ENCODE data around the gene PSMG1. TPM values are rescaled to one million over a fixed set of nuclear protein-coding genes. Genes with fewer than 3 reads are reported as not detected.

PSMG1 gene
- total RNA-seq, 6 experiments from 2014 or later: 60.8 to 81.9 (median 74.4) TPM

- Mint-ChIP-seq H3K4me1 (ENCODE audit: low read depth) (peaks cover 65% of the 10 kb centered on the region), H3K9me3 (no peaks in the 10 kb centered on the region), H3K27ac (no peak overlapping the region), H3K4me3 (no peak overlapping the region), H3K36me3 (ENCODE audit: low read depth) (peaks cover 12% of the 10 kb centered on the region; the same call in 1 of the 2 replicates), H3K27me3 (ENCODE audit: insufficient read depth) (peaks cover 3% of the 10 kb centered on the region; the same call in 1 of the 2 replicates)
- TF ChIP-seq, protein P1, sequence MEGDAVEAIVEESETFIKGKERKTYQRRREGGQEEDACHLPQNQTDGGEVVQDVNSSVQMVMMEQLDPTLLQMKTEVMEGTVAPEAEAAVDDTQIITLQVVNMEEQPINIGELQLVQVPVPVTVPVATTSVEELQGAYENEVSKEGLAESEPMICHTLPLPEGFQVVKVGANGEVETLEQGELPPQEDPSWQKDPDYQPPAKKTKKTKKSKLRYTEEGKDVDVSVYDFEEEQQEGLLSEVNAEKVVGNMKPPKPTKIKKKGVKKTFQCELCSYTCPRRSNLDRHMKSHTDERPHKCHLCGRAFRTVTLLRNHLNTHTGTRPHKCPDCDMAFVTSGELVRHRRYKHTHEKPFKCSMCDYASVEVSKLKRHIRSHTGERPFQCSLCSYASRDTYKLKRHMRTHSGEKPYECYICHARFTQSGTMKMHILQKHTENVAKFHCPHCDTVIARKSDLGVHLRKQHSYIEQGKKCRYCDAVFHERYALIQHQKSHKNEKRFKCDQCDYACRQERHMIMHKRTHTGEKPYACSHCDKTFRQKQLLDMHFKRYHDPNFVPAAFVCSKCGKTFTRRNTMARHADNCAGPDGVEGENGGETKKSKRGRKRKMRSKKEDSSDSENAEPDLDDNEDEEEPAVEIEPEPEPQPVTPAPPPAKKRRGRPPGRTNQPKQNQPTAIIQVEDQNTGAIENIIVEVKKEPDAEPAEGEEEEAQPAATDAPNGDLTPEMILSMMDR (IDR thresholded peaks at IDR 0.05): no peak
- no peak for DNase-seq
These were observed 3.9 kb upstream of the PSMG1 start for GRCh38 chr21:39187141-39187540.

- TF ChIP-seq, protein P1 (IDR thresholded peaks at IDR 0.05): no peak
- no peak for DNase-seq
- no peak overlapping the region for H3K27ac Mint-ChIP-seq
- H3K9me3 Mint-ChIP-seq: no peaks in the 10 kb centered on the region
- peaks cover 70% of the 10 kb centered on the region for H3K4me1 Mint-ChIP-seq (ENCODE audit: low read depth)
- H3K27me3 Mint-ChIP-seq (ENCODE audit: insufficient read depth): peaks cover 3% of the 10 kb centered on the region; the same call in 1 of the 2 replicates
- peaks cover 12% of the 10 kb centered on the region; the same call in 1 of the 2 replicates for H3K36me3 Mint-ChIP-seq (ENCODE audit: low read depth)
- no peak overlapping the region for H3K4me3 Mint-ChIP-seq
These were observed 3.4 kb upstream of the PSMG1 start for GRCh38 chr21:39186676-39187075.

DNA sequence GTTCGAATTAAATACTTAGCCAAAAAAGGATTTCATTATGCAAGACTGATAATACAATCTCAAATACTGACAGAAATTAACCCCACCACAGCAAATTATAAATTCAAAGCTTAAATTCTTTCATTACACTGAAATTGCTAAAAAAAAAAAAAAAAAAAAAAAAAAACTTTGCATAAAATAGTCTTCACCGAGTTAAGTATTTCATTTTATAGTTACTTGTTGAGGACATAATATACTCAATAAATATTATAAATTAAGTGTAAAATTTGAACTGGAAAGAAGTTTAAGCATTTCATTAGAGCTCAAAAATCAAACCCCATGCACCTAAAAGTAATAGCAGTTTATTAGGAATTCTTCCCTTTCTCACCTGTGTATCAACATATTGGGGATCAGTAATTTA is 1.9 kb upstream of the PSMG1 start:
- H3K4me1 Mint-ChIP-seq (ENCODE audit: low read depth): peaks cover 69% of the 10 kb centered on the region
- H3K27ac Mint-ChIP-seq: no peak overlapping the region
- H3K36me3 Mint-ChIP-seq (ENCODE audit: low read depth): peaks cover 18% of the 10 kb centered on the region; the same call in 1 of the 2 replicates
- peak overlapping the region; percentile 98 for H3K4me3 Mint-ChIP-seq
- DNase-seq: no peak
- H3K27me3 Mint-ChIP-seq (ENCODE audit: insufficient read depth): peaks cover 3% of the 10 kb centered on the region; the same call in 1 of the 2 replicates
- H3K9me3 Mint-ChIP-seq: no peaks in the 10 kb centered on the region
- TF ChIP-seq, protein P1 (IDR thresholded peaks at IDR 0.05): no peak

GRCh38 chr21:39184050-39184980 is 1.1 kb upstream of the PSMG1 start:
- peaks cover 64% of the 10 kb centered on the region for H3K4me1 Mint-ChIP-seq (ENCODE audit: low read depth)
- peak; percentile 5 for DNase-seq

DNA sequence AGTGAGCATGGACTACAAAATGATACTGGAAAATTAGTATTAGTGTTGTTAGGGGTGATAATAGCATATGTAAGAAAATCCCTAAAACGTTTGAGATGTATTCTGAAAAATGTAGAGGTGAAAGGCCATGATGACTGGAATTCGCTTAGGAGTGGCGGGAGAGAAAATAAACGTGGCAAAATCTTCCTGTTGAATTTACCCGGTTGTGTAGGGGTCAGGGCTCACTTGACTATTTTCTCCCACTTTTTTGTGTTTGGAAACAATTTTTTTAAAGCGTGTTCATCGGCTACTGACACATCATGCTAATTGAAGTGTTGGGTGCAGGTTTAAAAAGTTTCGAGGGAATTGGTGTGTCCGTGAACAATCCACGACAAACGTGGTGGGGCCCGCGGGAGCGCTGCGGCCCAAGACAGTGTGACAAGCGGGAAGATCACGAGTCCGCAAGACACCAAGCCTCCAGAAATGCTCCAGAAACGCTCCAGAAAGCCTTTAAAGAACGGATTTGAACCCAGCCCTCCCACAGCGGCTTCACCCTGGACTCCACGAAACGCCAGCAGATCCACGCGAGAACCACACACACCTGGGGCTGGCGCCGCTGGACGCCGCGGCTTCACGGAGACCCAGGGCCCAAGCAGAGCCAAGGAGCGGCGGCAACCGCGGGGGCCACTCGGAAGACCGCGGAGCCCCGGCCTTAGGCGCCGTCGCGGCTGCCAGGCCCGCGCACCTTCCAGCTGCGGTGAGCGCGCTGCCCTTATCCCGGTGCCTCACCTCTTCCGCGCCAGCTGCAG is 573 bp downstream of the PSMG1 start:
- Mint-ChIP-seq H3K4me1 (ENCODE audit: low read depth) (peaks cover 54% of the 10 kb centered on the region), H3K9me3 (no peaks in the 10 kb centered on the region), H3K4me3 (peak overlapping the region; percentile 98), H3K27me3 (ENCODE audit: insufficient read depth) (peaks cover 3% of the 10 kb centered on the region; the same call in 1 of the 2 replicates), H3K27ac (peak overlapping the region; percentile 98), H3K36me3 (ENCODE audit: low read depth) (peaks cover 29% of the 10 kb centered on the region)
- DNase-seq: peak; percentile 20
- TF ChIP-seq, protein P1 (IDR thresholded peaks at IDR 0.05): no peak

More at GRCh38 chr21:39184050-39184980, 1.1 kb upstream of the PSMG1 start:
- TF ChIP-seq, protein P1 (IDR thresholded peaks at IDR 0.05): no peak
- peaks cover 19% of the 10 kb centered on the region for H3K36me3 Mint-ChIP-seq (ENCODE audit: low read depth)
- no peaks in the 10 kb centered on the region for H3K9me3 Mint-ChIP-seq
- peak overlapping the region; percentile 98 for H3K27ac Mint-ChIP-seq
- H3K4me3 Mint-ChIP-seq: peak overlapping the region; percentile 98
- H3K27me3 Mint-ChIP-seq (ENCODE audit: insufficient read depth): peaks cover 3% of the 10 kb centered on the region; the same call in 1 of the 2 replicates
